IPS-NIHi7 (cell line): Measurements from ENCODE around the gene MFRP.
A peak's percentile ranks its signal among the peaks of the same experiment; 100 is the strongest.

ENCODE experiments used
- DNase-seq: peaks from one replicate; pipeline ENCODE4 v3.0.0; 2012; ENCODE audit warnings: mixed read lengths; ENCODE audit errors: extremely low spot score

Gene MFRP

DNA sequence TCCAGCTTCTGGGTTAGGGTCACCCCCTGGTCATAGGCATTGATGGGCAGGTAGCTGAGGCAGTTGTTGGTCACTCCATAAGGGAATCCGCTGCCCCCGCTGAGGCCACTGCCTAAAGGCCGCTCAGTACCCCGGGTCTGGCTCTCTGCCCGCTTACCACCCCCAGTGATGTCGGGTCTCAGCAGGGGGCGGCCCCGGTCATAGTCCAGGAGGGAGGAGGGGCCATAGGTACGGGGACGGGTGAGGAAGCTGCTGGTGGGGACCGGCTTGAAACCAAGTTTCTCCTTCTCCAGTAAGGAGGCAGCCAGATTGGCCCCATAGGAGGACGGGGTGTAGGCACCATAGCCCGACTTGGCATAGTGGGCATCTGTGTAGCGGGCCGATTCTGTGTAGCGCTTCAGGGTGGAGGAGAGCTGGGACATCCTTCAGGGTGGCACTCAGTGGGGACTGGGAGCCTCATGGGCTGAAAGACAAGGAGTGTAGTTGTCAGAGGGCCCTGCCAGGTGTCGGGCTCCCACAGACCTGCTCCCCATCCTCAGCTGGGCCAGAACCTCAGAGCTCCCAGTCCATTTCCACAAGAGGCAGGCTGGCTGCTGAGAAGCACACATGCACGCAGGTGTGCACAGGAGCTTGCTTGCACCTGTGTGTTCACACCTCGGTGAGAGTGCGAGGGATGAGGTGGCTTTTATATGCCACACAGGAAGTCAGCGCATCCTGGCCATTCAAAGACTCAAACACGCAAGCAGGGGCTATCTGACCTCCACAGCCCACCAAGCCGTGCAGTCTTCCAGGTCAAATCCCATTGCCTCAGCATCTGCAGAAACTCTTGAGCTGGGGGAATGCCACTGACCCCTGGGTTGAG, 26.8 kb upstream of the MFRP start:
- DNase-seq, result no peak

DNA sequence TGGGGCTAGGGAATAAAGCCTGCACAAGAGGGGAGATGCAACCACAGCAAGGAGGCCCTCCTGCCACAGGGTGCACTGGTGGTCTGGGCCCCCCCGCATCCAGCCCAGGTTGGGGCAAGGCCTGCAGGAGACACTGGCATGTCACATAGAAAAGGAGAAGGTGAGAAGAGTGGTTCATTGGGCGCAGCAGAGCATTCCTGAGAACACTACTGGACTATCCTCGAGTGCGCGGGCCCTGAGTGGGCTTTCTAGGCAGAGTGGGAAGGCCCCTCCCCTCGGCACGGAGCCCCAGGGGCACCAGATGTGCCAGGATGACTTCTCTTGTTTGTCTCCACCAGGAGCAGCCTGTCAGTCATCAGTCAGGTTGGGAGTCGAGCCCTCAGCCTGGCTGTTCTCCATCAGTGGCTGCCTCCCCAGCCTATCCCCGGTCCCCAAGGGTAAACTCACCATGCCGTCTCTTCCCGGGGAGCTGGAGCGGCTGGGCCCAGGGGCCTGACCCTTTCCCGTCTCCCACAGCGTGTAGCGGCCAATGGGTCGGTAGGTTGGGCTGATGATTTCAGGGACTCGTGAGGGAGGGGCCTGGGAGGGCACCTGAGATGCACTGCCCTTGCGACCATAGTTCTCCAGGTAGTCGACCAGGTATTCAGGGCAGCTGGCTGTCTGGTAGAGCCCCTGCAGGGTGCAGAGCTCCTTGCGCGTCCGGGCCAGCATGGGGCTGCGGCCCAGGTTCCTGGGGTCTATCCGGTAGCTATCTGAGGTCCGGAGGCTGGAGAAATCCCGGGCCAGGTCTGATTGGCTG, 26.0 kb upstream of the MFRP start:
- no peak for DNase-seq

DNA sequence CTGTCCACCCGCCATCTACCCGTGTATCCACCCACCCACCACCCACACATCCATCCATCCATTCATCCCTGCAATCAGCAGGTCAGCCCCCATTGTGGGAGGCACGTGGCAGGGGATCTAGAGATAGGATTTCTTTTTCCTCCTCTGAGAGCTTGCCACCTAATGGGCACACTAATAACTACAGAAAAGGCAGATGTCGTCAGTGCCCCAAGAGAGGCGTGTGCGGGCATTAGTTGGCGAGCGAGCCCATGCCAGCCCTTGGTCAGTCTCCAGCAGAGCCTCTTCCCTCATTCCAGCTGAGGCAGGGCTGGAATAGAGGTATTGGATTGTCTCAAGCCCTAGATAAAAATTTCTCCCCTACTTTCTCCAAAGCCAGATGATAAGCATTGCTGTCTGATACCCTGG, 25.3 kb upstream of the MFRP start:
- DNase-seq, result no peak

DNA sequence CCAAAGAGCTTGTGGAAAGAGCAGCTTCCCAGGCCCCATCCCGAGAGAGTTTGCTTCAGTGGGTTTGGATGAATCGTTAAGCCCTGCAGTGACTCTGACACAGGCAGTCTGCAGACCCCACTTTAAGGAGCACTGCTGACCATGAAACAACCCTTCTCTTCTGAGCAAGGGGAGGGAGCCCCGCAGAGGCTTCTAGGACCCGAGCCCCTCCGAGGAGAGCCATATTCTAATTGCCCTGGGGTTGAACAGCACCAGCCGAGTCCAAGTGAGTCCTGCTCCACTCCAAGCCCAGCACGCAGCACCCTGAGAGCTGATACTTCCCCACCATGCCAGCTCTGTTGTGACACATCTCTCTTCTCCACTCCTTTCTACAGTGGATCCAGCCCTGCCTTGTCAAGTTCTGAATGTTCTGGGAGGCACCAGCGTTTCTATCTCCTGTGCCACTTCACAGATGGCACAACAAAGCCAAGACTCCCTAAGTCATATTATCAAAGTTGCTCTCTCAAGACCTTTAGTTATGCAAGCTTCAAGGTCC, 24.6 kb upstream of the MFRP start:
- no peak for DNase-seq

DNA sequence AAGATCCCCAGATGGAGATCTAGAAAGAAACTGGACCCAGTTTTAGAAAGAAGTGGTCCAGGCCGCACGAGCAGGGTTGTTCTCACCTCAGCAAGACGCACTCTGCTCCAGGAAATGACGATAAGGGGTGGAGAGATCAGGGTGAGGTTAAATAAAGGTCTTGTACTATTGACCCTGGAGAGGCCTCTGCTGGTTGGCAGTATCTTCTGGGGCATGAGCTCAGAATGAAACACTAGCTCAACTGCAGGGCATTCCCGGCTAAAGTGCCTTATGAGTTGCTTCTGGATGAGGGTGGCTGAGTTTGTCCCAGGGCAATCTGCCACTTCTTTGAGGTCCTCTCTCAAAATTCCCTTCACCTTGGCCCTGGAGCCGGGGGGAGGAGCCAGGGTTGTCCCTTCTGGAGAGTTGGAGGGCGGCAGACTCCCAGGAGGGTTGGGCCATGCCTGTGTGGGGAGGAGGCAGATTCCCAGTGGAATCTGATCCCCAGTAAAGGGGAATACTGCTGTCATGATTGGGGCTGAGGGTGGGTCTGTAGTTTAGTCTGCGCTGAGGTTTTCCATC, 24.1 kb upstream of the MFRP start:
- no peak for DNase-seq

DNA sequence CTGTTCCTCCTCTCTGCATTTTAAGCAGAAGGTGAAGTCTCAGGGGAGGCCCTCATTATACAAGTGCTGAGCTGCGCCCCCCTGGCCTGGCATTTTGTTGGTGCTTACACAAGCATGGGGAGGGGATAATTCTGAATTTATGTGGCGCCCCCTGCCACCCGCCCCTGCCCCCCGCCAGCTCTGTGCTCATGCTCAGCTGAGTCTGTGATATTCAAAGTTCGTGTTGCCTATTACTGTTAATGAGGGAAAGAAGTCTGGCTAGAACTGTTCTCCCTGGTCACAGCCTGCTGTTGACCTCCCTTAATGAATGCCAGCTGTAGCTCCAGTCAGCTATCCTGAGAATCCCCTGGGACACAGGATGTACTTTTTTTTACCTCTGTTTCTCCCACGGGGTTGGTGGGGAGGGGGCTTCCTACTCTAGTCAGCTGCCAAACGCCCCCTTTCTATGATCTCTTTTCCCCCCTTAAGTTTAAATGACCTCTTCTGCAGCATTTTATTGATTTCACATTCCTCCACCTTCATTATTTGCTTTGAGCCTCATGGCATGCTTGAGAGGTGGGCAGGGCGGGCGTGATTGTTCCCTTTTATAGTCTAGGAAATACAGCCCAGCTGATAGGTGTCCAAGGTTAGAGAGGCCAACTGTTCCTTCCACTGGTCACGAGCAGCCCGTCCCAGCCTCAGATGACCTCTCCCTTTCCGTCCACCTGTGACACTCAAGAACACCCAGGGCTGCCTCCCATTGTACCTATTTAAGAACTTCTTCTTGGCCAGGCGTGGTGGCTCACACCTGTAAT, 22.8 kb upstream of the MFRP start:
- no peak for DNase-seq

DNA sequence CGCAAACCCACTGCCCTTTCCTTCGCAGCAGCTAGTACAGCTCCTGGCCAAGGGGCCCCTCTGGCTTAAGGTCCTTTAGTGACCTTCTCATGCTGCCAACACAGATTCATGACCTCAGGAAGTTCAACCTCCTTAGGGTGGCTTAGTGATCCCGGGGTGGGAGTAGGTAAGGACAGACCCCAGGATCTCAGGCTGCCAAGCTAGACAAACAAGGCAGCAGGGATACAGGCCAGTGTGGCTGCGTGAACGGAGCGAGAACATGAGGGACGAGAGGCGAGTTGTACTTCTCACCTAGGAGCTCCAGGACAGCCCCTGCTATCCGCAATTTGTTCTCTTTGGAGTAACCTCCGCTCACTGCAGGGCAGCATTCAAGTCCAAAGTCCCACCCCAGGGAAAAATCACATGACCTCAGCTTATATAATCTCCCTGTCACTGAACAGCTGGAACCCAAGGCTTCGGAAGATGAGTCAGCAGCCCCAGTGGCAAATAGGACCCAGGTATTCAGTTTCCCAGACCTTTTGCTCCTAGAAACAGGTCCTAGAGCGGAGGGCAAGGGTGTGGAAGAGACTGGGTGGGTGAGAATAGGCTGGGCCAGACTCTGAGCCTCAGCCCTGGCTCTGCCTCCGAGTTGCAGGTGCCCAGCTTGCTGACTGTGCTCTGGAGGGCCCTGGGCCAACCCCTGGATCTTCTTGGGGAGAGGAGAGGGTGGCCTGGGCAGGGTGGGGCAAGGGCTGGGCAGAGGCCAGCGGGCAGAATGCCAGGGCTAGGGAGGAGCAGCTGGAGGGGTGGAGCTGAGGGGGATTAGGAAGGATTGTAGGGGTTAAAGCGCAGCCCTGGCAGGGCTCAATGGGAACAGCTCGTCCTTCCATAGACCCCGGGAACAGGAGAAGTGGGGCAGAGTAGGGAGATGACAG, 21.9 kb upstream of the MFRP start:
- DNase-seq, result no peak

DNA sequence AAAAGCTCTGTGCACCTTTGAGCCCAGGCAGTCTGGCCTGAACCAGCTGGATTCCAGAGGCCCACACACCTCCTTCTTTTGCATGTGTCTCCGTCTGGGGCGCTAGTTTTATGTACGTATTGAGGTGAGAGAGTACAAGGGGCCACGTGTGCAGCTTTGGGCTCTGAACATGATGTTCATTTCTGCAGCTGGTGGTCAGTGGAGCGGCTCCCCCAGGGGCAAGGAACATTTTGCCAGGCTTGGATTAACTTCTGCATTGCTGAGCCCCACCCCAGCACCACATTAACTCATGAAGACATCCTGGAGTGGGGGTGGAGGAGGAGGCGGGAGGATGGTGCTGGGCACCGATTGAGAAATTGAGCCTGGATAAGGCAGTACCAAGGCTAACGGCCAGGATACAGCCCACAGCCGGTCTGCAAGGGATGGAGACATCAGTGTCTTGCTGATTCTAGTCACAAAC, 21.2 kb upstream of the MFRP start:
- DNase-seq, result no peak

DNA sequence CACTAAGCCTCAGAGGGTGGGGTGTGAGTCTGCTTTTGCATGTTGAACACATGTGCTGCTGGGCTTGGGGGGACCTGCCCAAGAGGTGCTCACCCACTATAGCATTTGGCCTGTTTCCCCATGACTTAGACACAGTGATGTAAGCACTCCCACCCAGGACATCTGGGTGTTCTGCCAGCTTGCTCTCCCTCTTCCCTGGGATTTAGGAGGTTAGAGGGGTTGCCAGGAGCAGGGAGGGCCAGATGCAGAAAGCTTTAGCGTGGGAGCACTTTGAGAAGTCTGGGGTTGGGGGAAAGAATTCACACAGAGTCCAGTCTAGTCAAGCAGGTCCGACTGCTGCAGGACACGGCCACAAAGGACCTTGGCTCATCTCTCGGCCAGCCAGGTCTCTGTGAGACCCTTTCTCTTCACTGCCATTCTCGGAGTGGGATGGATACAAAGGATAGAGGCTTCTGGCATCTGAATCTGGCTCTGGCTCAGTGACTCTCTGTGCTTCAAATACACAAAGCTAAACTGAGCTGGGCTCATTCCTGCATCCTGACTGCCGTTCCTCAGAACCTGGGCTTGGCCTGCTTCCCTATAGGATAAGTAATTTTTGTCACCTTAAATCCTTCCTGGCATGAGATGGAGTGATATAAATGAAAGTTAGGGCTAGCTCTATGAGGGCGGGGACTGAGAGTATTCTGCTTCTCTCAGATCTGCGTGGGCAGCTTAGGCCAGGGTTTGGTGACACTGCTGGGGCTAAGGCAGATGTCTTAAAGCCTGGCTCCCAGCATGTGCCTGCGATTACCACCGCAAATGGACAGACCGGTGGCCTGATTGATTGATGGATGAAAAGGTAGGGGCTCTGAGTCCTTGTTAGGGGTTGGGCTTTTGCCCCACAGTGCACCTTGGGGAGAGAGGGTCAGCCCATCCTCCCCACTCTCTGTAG, 20.4 kb upstream of the MFRP start:
- DNase-seq, result no peak

DNA sequence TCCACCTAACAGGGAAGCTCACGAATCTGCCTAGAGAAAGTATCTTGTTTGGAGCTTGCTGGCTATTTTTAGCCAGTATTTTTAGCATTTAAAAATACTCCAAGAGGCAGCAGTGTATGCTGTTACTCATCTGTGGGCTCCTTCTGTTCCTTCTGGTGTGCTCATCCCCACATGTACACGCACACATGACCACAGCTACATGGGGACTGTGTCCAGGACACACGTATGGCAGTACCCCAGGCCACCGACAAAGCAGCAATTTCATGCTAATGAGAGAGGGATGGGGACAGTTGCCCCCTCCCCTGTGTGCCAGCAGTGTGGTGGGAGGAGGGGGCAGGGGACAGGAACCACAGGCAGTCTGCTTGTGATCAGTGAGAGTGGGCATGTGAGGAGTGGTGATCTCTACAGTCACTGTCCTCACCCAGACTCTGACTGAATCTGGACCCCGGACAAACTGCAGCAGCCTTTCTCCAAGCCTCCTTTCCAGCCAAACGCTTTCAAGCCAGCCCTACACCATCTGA, 18.6 kb upstream of the MFRP start:
- DNase-seq, result no peak

DNA sequence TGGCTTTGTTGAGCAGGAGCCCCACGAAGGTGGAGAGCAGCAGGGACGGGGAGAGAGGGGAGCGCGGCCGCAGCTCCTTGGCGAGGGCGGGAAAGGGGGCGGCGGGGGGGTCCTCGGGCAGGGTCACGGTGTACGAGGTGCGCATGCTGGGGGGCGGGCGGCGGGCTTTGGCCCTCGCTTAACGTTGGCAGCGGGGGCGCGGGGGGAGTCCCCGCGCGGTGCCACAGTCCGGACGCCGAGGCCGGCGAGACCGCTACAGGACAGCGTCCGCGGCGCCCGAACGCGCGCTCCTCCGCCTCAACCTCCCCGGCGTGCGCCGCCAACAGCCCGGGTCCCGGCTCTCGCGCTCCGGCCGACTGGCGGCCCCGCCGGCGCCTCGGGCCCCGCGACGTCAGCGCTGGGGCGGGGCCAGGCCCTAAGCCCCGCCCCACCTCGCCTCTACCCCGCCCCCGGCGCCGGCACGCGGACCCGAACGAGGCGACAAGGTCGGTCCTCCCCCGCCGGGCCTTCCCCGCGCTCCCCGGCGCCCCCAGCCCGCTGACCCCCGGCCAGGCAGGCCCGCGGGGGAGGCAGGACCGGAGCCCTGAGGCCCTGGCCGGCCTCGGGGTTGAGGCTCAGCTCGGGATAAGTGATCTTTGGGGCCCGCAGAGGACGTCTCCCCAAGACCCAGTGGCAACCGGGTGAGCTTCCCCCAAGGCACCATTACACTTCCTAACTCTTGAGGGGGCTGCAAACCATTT, 17.5 kb upstream of the MFRP start:
- peak; percentile 87 for DNase-seq

DNA sequence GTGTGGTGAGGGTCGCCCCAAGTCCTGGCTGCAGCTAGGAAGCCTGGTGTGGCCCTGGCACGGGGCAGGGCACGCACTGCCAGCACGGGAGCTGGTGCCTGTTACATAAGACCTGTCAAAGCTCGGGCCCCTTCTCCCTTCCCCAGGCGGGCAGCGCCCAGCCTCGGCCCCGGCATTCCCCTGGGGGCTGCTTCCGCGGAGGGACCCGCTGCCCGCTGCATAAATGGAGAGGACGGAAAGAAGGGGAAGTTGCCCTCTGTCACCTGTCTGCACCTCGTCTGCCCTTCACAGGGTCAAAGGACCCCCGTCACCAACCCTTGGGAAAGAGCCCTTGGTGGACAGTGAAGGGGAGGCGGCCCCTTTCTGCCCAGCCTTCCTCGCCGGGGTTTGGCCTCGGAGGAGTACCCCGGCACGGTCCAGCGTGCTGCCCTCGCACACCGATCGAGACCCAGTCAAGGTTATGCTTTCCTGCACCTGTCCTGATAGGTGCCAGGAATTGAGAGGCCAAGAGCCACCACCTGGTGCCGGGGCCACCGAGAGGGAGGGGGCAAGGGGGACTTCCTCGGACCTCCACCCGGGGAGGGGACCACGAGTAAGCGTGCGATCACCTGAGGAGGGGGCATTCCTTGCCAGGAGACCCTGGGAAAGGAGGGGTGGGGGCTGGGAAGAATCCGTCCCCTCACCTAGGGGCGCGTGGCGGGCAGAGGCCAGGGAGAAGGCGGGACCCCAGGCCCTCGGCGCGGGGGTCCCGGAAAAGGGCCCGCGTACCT, 16.8 kb upstream of the MFRP start:
- DNase-seq, result no peak

DNA sequence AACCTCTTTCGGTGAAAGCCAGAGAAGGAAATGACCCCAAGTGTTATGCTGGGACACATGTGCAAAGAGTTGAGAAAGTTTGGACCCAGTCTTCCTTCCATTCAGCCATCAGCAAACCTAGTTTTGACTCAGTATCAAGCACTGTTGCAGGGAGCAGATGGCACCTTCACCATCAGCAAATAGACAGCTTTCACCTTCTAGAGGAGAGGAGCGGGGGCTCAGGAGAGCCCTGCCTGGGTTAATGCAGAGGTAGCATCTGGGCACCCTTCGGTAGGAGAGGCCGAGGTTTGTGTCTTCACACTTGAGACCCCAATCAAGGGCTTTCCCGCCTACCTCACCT, 16.2 kb upstream of the MFRP start:
- no peak for DNase-seq

DNA sequence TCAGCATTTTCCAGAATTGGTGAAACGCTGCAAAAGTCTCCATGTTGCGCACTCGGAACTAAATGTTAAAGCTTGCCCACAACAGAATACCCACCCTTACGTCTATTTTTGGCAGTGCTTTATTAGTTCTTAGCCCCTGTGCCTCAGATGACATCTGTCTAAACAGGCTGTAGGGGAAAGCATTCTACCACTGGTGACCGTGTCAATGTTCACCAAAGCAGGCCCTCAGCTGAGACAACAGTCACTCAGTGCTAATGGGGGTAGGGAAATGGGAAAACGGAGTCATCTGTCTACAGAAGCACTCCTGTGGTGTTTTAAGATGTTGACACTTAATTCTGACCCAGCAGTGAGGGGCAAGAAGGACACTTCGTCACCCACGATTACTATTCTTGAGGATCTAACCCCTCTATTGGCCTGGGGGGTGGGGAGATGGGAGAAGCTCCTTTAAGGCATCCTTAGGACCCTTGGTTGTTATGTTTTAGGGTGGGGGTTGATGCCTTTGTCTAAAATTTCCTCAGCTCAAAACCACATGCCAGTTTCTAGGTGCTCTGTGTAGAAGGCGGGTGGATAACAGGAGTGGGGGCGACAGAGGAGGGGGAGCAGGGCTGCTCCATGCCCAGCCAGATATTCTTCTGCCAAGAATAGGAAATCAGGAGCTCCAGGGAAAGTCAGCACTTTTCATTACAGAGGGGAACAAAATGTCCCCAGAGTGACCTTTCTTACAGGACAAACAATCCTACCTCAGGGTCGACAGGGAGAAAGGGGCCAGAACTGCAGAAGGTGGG, 15.6 kb upstream of the MFRP start:
- no peak for DNase-seq

DNA sequence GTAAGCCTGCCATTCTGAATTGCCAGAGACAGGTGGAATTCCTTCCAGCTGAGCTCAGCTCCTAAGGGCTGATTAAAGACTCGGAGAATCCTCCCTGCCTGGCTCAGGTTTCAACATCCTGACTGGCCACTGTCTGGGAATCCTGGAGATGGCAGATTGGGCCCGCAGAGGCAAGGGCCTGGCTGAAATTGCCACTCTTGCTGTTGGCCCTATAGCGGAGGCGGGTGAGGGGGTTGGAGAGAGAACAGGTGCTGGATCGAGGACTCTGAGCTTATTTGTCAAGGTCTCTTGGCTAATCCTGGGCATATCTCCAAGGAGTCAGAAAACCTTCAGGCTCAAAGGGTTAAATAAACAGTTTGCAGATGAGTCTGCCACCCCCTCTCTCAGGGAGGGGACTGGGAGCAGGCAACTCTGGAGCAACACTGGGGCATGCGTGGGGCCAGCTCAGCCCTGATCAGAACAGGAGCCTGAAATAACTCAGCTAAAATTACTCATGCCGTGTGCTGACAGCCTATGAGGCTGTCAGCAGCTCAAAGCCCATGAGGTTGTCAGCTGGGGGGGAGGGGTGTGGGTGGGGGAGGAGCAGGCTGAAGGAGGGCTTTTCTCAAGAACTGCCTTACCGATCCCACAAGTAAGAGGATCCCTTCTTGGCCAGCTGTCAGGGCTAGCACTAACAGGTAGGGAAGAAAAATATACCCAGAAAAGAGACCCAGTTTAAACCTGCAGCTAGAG, 14.7 kb upstream of the MFRP start:
- DNase-seq, result peak; percentile 72
